Measurements from ENCODE around the gene RTTN. TPM values are rescaled to one million over a fixed set of nuclear protein-coding genes. Genes with fewer than 3 reads are reported as not detected.

RTTN gene
- total RNA-seq, 2 experiments from 2014 or later: 21.4 to 25.5 TPM

DNA sequence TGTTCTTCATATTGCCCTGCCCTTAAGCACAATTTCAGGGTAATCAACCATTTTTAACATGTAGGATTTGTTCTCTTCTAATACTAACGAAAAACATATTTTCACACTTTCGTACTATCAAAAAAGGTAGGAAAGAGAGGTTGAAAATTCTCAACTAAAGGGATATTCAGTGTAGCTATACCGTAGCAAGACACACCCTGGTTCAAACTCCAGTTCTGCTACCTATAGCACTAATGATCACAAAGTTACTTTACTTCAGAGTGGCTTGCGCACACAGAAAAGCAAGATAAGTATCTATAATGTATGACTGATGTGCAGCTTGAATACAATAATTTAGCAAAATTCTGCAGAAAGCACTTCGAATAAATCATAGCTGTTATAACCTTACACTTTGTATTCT lies 132.1 kb downstream of the RTTN start:
- no peaks in the 10 kb centered on the region for H3K9me3 ChIP-seq (ENCODE audit: control insufficient read depth in 1 of 2, insufficient read depth in 1 of 2, low read length in 2 of 2)
- no peaks in the 10 kb centered on the region for H3K4me1 Mint-ChIP-seq (ENCODE audit: low read depth)
- TF ChIP-seq, protein P1, sequence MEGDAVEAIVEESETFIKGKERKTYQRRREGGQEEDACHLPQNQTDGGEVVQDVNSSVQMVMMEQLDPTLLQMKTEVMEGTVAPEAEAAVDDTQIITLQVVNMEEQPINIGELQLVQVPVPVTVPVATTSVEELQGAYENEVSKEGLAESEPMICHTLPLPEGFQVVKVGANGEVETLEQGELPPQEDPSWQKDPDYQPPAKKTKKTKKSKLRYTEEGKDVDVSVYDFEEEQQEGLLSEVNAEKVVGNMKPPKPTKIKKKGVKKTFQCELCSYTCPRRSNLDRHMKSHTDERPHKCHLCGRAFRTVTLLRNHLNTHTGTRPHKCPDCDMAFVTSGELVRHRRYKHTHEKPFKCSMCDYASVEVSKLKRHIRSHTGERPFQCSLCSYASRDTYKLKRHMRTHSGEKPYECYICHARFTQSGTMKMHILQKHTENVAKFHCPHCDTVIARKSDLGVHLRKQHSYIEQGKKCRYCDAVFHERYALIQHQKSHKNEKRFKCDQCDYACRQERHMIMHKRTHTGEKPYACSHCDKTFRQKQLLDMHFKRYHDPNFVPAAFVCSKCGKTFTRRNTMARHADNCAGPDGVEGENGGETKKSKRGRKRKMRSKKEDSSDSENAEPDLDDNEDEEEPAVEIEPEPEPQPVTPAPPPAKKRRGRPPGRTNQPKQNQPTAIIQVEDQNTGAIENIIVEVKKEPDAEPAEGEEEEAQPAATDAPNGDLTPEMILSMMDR (IDR thresholded peaks at IDR 0.05): no peak
- H3K36me3 ChIP-seq (ENCODE audit: insufficient read depth, low read length): peaks cover 2% of the 10 kb centered on the region
- H3K4me1 ChIP-seq (ENCODE audit: insufficient read depth, low read length): no peaks in the 10 kb centered on the region
- no peak overlapping the region for H3K4me3 Mint-ChIP-seq
- ATAC-seq (ENCODE audit: poor library complexity) (no peak), DNase-seq (no peak)
- ChIA-PET POLR2A (no interaction called here), CTCF (no interaction called here)
- intact Hi-C loops (cut with DNase I, micrococcal nuclease): no loop called here
- H3K27ac ChIP-seq (ENCODE audit: low read depth in 1 of 2, low read length in 2 of 2): no peak overlapping the region
- H3K36me3 Mint-ChIP-seq (ENCODE audit: low read depth): peaks cover 53% of the 10 kb centered on the region
- H3K27ac Mint-ChIP-seq: no peak overlapping the region
- no peaks in the 10 kb centered on the region for H3K9me3 Mint-ChIP-seq
- H3K27me3 ChIP-seq (ENCODE audit: control insufficient read depth in 1 of 2, insufficient read depth in 2 of 2, low read length in 2 of 2): no peaks in the 10 kb centered on the region
- H3K4me3 ChIP-seq (ENCODE audit: low read length): no peak overlapping the region
- H3K27me3 Mint-ChIP-seq: no peaks in the 10 kb centered on the region

DNA sequence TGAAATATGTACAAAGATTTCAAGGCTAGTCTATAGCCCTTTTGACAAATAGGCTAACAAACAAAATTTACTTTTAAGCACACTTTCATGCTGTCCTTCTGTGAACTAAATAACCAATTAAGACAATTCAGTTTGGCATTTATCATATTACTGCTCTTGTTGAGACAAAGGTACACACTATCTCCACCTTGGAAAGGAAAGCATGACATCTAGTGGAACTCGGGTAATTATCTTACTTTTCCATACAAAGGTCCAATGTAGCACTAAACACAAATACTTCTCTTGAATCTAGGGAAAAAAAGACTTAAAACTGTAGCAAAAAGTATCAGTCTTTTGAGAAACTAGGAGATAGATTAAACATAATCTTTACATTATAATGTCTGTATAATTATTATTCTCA lies 132.8 kb downstream of the RTTN start:
- no peaks in the 10 kb centered on the region for H3K9me3 Mint-ChIP-seq
- H3K27me3 Mint-ChIP-seq: no peaks in the 10 kb centered on the region
- no peaks in the 10 kb centered on the region for H3K4me1 Mint-ChIP-seq (ENCODE audit: low read depth)
- DNase-seq (peak in 3 of 14 experiments; percentile 9 to 44 (median 40)), ATAC-seq (ENCODE audit: poor library complexity) (no peak)
- H3K4me3 Mint-ChIP-seq: no peak overlapping the region
- no peaks in the 10 kb centered on the region for H3K27me3 ChIP-seq (ENCODE audit: control insufficient read depth in 1 of 2, insufficient read depth in 2 of 2, low read length in 2 of 2)
- peaks cover 54% of the 10 kb centered on the region for H3K36me3 Mint-ChIP-seq (ENCODE audit: low read depth)
- intact Hi-C loops (cut with DNase I, micrococcal nuclease): no loop called here
- H3K36me3 ChIP-seq (ENCODE audit: insufficient read depth, low read length): peaks cover 2% of the 10 kb centered on the region
- no peaks in the 10 kb centered on the region for H3K9me3 ChIP-seq (ENCODE audit: control insufficient read depth in 1 of 2, insufficient read depth in 1 of 2, low read length in 2 of 2)
- no peak overlapping the region for H3K27ac Mint-ChIP-seq
- TF ChIP-seq, protein P1 (IDR thresholded peaks at IDR 0.05): peak; percentile 43
- H3K27ac ChIP-seq (ENCODE audit: low read depth in 1 of 2, low read length in 2 of 2): no peak overlapping the region
- POLR2A ChIA-PET: no interaction called here
- no peak overlapping the region for H3K4me3 ChIP-seq (ENCODE audit: low read length)
- H3K4me1 ChIP-seq (ENCODE audit: insufficient read depth, low read length): no peaks in the 10 kb centered on the region
- CTCF ChIA-PET: no interaction called here

DNA sequence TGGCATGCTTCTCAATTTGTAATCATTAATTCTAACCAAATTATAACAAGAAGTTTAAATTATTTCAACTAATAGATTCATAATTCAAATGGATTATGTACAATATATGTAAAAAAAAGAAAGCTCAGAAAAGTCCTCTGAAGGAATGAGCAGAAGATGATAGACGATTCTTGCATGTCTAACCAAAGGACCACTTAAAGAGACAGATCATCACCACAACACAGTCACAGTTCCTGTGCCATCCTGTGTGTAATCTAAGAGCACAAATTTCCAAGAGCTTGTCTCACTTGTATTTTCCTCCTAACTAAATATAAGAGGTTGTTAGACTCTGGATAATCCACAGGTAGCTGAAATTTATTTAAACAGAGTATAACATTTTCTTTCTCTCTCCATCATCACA lies 135.5 kb downstream of the RTTN start:
- H3K27ac Mint-ChIP-seq: no peak overlapping the region
- ATAC-seq (ENCODE audit: poor library complexity): no peak

More for the DNA sequence above, 135.5 kb downstream of the RTTN start:
- ChIA-PET CTCF (interaction anchor here (1.9 kb wide), 1 partner anchor 14 kb away, joined by 4 read pairs; no protein-coding TSS in a partner anchor), POLR2A (no interaction called here)
- Histone ChIP-seq H3K4me1 (ENCODE audit: insufficient read depth, low read length) (no peaks in the 10 kb centered on the region), H3K36me3 (ENCODE audit: insufficient read depth, low read length) (peaks cover 2% of the 10 kb centered on the region), H3K4me3 (ENCODE audit: low read length) (no peak overlapping the region), H3K27me3 (ENCODE audit: control insufficient read depth in 1 of 2, insufficient read depth in 2 of 2, low read length in 2 of 2) (no peaks in the 10 kb centered on the region), H3K9me3 (ENCODE audit: control insufficient read depth in 1 of 2, insufficient read depth in 1 of 2, low read length in 2 of 2) (no peaks in the 10 kb centered on the region), H3K27ac (ENCODE audit: low read depth in 1 of 2, low read length in 2 of 2) (no peak overlapping the region)
- peaks cover 62% of the 10 kb centered on the region for H3K36me3 Mint-ChIP-seq (ENCODE audit: low read depth)
- H3K9me3 Mint-ChIP-seq: no peaks in the 10 kb centered on the region
- intact Hi-C loops (cut with DNase I, micrococcal nuclease): no loop called here
- H3K4me3 Mint-ChIP-seq: no peak overlapping the region
- DNase-seq: no peak
- no peaks in the 10 kb centered on the region for H3K4me1 Mint-ChIP-seq (ENCODE audit: low read depth)
- no peaks in the 10 kb centered on the region for H3K27me3 Mint-ChIP-seq
- TF ChIP-seq, protein P1 (IDR thresholded peaks at IDR 0.05): no peak
